Stimulated activated naive B cell treated with anti-CD40 and anti-IgM and Interleukin-4, amounts not matched to agents 10 μg/mL and 1 μg/mL and 100 μg/mL, for 72 hours (primary cell): ENCODE data around the gene SLC22A5.

Source experiments
- ATAC-seq, 2 donors: fragments of 150-1000 bp; cut with Tn5 transposase; replicated peaks; 2 replicates each; pipeline ENCODE4 v1.10.0; 2021; ENCODE audit warnings: moderate library complexity in 1 of 2
- DNase-seq: peaks from one replicate; pipeline ENCODE4 v3.0.0; 2021
- H3K27ac Mint-ChIP-seq: one replicate; pipeline ENCODE4 v1.8.0; 2022; ENCODE audit warnings: mild to moderate bottlenecking, mixed read lengths
- H3K27me3 Mint-ChIP-seq, 2 donors: one replicate each; pipeline ENCODE4 v1.8.0; 2022; ENCODE audit warnings: mixed read lengths in 2 of 2
- H3K36me3 Mint-ChIP-seq, 2 donors: one replicate each; pipeline ENCODE4 v1.8.0; 2022; ENCODE audit warnings: mixed read lengths in 2 of 2, mild to moderate bottlenecking in 1 of 2
- H3K4me1 Mint-ChIP-seq, 2 donors: one replicate each; pipeline ENCODE4 v1.8.0; 2022; ENCODE audit warnings: mixed read lengths in 2 of 2, mild to moderate bottlenecking in 1 of 2
- H3K4me3 Mint-ChIP-seq, 2 donors: one replicate each; pipeline ENCODE4 v1.8.0; 2022; ENCODE audit warnings: mild to moderate bottlenecking in 2 of 2, mixed read lengths in 2 of 2, moderate library complexity in 1 of 2
- H3K9me3 Mint-ChIP-seq, 2 donors: one replicate each; pipeline ENCODE4 v1.8.0; 2022; ENCODE audit warnings: mixed read lengths in 2 of 2, mild to moderate bottlenecking in 1 of 2

SLC22A5 gene

GRCh38 chr5:132417889-132418485 is 48.5 kb downstream of the SLC22A5 start:
- peaks cover 0 to 1% of the 10 kb centered on the region in 2 donors for H3K9me3 Mint-ChIP-seq
- peaks cover 12 to 36% of the 10 kb centered on the region in 2 donors for H3K36me3 Mint-ChIP-seq
- ATAC-seq, result no peak
- H3K27me3 Mint-ChIP-seq, result no peaks in the 10 kb centered on the region
- no peak for DNase-seq
- peak overlapping the region; percentile 90 for H3K27ac Mint-ChIP-seq
- H3K4me1 Mint-ChIP-seq, result peaks cover 69 to 98% of the 10 kb centered on the region in 2 donors
- no peak overlapping the region for H3K4me3 Mint-ChIP-seq

DNA sequence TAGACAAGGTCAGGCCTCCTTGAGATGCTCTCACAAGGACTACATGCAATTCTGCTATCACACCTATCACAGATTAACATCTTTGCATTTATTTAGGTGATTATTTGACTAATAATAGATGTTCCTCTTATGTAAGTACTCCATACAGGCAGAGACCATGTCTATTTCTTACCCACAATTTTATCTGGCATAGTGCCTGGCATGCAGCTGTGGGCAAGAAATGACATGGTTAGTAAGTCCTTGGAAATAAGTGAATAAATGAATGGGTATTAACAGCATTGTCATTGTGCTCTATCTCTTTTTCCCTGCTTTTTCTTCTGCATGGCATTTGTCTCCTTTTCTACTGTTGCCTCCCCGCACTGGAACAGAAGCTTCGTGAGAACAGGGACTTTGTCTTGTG is 49.4 kb downstream of the SLC22A5 start:
- peak overlapping the region; percentile 91 for H3K27ac Mint-ChIP-seq
- H3K9me3 Mint-ChIP-seq, result peaks cover 0 to under 1% of the 10 kb centered on the region in 2 donors
- ATAC-seq (no peak), DNase-seq (no peak)
- H3K27me3 Mint-ChIP-seq, result no peaks in the 10 kb centered on the region
- peaks cover 11 to 32% of the 10 kb centered on the region in 2 donors for H3K36me3 Mint-ChIP-seq
- peaks cover 69 to 98% of the 10 kb centered on the region in 2 donors for H3K4me1 Mint-ChIP-seq
- H3K4me3 Mint-ChIP-seq, result no peak overlapping the region

GRCh38 chr5:132419502-132420468 is 50.3 kb downstream of the SLC22A5 start:
- ATAC-seq (peak; percentile 35 to 39), DNase-seq (peak; percentile 47)
- peak overlapping the region; percentile 60 to 77 for H3K4me3 Mint-ChIP-seq
- peaks cover 12 to 32% of the 10 kb centered on the region in 2 donors for H3K36me3 Mint-ChIP-seq
- no peaks in the 10 kb centered on the region for H3K9me3 Mint-ChIP-seq
- H3K27me3 Mint-ChIP-seq, result no peaks in the 10 kb centered on the region
- H3K4me1 Mint-ChIP-seq, result peaks cover 70 to 98% of the 10 kb centered on the region in 2 donors
- peak overlapping the region; percentile 91 for H3K27ac Mint-ChIP-seq

DNA sequence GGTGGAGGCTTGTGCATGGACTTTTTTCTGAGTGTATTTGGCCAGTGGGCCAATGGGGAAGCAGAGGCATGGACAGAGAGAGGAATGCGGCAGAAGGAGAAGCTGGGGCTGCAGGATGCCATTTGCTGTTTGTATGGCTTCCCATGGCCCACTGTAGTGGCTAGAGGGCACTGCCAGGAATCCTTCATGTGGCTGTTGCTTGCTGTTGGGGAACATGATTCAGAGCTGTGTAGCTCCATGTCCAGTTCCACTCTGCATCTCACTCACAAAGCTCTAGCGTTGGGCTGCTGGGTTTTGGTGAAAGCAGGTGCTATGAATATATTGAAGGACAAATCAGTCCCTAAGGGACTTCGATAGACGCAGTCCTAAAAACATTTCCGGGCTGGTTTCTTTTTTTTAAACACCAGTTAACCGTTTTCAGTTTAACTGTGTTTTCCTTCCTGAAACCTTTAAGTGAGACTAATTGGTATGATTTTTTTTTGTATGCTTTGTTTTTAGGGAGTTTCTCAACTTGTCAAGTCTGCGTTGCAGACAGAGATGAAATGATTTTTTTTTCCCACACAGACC is 51.3 kb downstream of the SLC22A5 start:
- ATAC-seq, result peak; percentile 71 to 72
- DNase-seq, result peak; percentile 66
- Mint-ChIP-seq H3K27ac (peak overlapping the region; percentile 91), H3K27me3 (no peaks in the 10 kb centered on the region), H3K4me1 (peaks cover 76 to 98% of the 10 kb centered on the region in 2 donors), H3K36me3 (peaks cover 12 to 35% of the 10 kb centered on the region in 2 donors), H3K9me3 (no peaks in the 10 kb centered on the region), H3K4me3 (peak overlapping the region; percentile 60 to 77)

DNA sequence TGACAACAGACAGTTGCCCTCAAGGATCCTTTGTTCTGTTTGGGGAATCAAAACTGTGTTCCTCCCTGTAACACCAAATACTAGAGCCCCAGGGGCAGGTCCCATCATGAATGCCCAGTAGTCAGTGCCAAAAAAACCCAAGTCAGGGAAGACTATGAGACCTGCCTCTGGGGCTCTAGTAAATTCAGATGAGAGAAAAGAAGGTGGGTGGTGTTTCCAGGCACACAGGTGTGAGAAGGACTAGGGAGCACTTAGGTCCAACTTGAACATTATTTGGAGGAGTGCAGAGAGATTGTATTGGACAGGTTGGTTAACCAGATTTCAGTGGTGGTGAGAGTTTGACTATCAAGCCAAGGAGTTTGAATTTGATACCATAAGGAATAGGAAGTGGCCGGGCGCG is 52.0 kb downstream of the SLC22A5 start:
- H3K27me3 Mint-ChIP-seq, result no peaks in the 10 kb centered on the region
- H3K9me3 Mint-ChIP-seq, result no peaks in the 10 kb centered on the region
- H3K4me1 Mint-ChIP-seq, result peaks cover 80 to 100% of the 10 kb centered on the region in 2 donors
- no peak for ATAC-seq
- peak overlapping the region; percentile 37 to 77 for H3K4me3 Mint-ChIP-seq
- peak overlapping the region; percentile 81 for H3K27ac Mint-ChIP-seq
- DNase-seq, result no peak
- peaks cover 12 to 35% of the 10 kb centered on the region in 2 donors for H3K36me3 Mint-ChIP-seq

DNA sequence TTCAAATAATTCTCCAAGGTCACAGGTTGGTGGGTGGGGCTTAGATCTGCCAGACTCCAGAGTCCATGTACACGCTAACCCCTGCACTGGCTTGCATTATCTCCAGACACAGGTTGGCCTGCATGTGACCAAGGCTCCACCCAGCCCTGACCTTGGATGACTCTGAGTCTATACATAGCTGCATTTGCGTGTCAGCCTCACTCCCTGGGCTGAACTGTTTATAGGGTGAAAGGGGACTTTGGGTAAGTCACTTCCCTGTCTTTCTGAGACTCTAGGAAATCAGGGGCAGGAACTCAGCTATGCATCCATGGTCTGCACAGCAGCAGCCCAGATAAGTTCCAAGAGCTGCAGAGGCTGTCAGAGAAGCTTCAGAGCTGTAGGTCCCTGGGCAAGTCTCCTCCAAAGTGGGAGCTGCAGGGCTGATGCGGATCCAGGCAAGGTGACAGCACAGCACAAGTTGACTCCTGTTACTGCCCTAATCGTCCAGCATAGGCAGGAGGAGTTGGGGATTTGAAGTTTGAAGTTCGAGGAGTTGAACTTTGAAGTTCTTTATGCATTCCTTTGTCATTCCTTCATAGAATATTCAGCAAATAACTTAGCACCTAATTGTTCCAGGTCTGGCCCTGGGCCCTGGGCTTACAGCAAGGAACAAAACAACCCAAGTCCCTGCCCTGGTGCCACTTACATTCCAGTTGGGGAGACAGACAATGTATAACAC is 53.4 kb downstream of the SLC22A5 start:
- peak overlapping the region; percentile 48 to 64 for H3K4me3 Mint-ChIP-seq
- no peaks in the 10 kb centered on the region for H3K27me3 Mint-ChIP-seq
- H3K36me3 Mint-ChIP-seq, result peaks cover 13 to 29% of the 10 kb centered on the region in 2 donors
- DNase-seq, result peak; percentile 51
- no peaks in the 10 kb centered on the region for H3K9me3 Mint-ChIP-seq
- ATAC-seq, result peak; percentile 49 to 64
- peak overlapping the region; percentile 84 for H3K27ac Mint-ChIP-seq
- peaks cover 85 to 100% of the 10 kb centered on the region in 2 donors for H3K4me1 Mint-ChIP-seq

- Mint-ChIP-seq H3K27me3 (no peaks in the 10 kb centered on the region), H3K9me3 (no peaks in the 10 kb centered on the region), H3K4me3 (no peak overlapping the region), H3K27ac (peak overlapping the region; percentile 84), H3K36me3 (peaks cover 10 to 23% of the 10 kb centered on the region in 2 donors), H3K4me1 (peaks cover 85 to 100% of the 10 kb centered on the region in 2 donors)
- ATAC-seq (no peak), DNase-seq (no peak)
Observed at GRCh38 chr5:132423438-132423898, 54.0 kb downstream of the SLC22A5 start.

DNA sequence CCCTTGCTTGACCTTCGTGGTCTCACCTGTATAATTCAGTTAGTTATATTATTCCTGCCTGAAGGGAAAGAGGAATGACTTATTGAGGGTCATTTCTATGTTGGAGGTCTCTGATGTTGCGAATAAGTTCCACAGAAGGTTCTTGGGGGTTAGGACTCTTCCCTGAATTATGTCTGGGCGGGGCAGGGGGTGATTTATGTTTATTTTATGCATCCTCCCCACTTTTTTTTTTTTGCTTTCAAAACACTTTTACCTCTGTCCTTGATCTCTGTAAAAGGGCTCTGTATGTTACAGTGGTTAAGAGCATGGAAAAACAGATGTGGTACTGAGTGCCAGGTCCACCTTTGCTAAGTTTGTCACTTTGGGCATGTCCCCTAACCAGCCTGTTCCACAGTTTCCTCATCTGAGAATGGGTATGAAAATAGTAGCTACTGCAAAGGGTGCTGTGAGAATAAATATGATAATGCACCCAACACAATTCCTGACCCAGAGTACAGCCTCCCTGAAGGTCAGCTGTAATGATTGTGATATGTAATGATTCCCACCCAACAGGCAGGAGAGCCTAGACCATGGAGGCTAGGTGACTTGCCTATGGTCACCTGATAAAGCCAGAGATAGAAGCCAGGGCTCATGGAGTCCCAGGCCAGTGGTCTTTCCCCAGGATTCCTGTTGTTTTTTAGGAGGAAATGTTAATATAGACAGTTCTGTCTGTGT is 54.8 kb downstream of the SLC22A5 start:
- Mint-ChIP-seq H3K9me3 (no peaks in the 10 kb centered on the region), H3K36me3 (peaks cover 8 to 19% of the 10 kb centered on the region in 2 donors), H3K4me1 (peaks cover 85 to 100% of the 10 kb centered on the region in 2 donors), H3K27me3 (no peaks in the 10 kb centered on the region), H3K4me3 (no peak overlapping the region), H3K27ac (peak overlapping the region; percentile 94)
- ATAC-seq (no peak), DNase-seq (no peak)

GRCh38 chr5:132425009-132425937 is 55.8 kb downstream of the SLC22A5 start:
- DNase-seq, result peak; percentile 76
- peaks cover 10 to 21% of the 10 kb centered on the region in 2 donors for H3K36me3 Mint-ChIP-seq
- H3K27me3 Mint-ChIP-seq, result no peaks in the 10 kb centered on the region
- peaks cover 86 to 100% of the 10 kb centered on the region in 2 donors for H3K4me1 Mint-ChIP-seq
- ATAC-seq, result peak; percentile 75 to 80
- H3K9me3 Mint-ChIP-seq, result no peaks in the 10 kb centered on the region
- peak overlapping the region; percentile 94 for H3K27ac Mint-ChIP-seq
- H3K4me3 Mint-ChIP-seq, result peak overlapping the region; percentile 54 to 68

DNA sequence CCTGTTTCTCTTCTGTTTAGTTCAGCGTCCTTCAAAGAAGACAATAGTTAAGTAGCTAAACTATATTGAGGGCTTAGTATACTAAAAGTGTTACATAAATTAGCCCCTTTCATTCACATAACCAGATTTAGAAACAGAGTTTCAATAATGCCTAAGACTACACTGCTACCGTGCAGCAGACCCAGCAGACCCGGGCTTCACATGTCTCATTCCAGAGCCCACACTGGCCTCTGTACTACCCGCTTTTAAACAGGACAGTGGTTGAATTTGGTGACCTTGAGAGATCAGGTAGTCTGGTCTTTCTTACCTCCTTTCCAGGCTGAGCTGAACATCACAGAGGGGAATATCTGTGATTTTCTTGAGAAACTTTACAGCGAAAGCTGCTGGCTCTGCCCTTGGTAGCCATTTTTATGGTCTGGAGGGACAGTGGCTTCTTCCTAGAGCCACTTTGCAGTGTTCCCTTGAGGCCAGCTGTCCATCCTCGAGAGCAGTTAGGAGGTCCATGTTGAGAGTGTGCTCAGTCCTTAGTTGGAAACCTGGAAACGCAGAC is 56.5 kb downstream of the SLC22A5 start:
- peaks cover 11 to 24% of the 10 kb centered on the region in 2 donors for H3K36me3 Mint-ChIP-seq
- peak overlapping the region; percentile 54 to 68 for H3K4me3 Mint-ChIP-seq
- H3K27me3 Mint-ChIP-seq, result no peaks in the 10 kb centered on the region
- peak overlapping the region; percentile 94 for H3K27ac Mint-ChIP-seq
- no peaks in the 10 kb centered on the region for H3K9me3 Mint-ChIP-seq
- peaks cover 86 to 100% of the 10 kb centered on the region in 2 donors for H3K4me1 Mint-ChIP-seq
- DNase-seq (no peak), ATAC-seq (no peak)

DNA sequence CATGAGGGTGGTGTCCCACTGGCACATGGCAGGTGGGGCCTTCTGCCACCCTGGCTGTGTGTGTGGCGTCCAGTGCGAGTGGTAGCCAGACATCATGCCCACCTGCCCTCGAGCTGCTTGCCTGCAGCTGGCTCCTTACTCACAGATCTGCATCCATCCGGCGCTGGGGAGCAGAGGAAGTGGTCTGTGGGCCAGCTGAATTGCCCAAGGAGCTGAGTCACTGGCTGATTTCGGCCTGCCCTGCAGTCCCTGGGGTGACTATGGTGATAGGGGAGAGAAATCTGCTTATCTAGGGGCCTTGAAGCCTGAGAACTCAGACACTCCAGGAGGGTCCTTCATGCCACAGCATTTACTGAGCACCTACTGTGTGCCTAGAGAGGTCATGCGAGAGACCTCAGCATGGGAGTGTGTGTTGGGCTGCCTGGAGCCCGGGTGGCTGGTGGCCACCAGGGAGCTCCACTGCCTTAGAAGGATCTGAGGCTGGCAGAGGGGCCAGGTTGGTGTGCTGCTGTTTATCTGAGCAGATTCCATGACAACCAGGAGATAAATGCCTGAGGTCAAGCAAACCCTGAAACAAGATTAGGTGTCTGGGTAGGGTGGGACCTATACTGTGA is 57.1 kb downstream of the SLC22A5 start:
- Mint-ChIP-seq H3K4me3 (peak overlapping the region; percentile 39 to 48), H3K9me3 (no peaks in the 10 kb centered on the region), H3K27ac (peak overlapping the region; percentile 94), H3K36me3 (peaks cover 13 to 23% of the 10 kb centered on the region in 2 donors), H3K4me1 (peaks cover 85 to 100% of the 10 kb centered on the region in 2 donors), H3K27me3 (no peaks in the 10 kb centered on the region)
- peak; percentile 58 to 64 for ATAC-seq
- peak; percentile 64 for DNase-seq
